Measurements from ENCODE around the gene ZNF831.

The ZNF831 gene

DNA sequence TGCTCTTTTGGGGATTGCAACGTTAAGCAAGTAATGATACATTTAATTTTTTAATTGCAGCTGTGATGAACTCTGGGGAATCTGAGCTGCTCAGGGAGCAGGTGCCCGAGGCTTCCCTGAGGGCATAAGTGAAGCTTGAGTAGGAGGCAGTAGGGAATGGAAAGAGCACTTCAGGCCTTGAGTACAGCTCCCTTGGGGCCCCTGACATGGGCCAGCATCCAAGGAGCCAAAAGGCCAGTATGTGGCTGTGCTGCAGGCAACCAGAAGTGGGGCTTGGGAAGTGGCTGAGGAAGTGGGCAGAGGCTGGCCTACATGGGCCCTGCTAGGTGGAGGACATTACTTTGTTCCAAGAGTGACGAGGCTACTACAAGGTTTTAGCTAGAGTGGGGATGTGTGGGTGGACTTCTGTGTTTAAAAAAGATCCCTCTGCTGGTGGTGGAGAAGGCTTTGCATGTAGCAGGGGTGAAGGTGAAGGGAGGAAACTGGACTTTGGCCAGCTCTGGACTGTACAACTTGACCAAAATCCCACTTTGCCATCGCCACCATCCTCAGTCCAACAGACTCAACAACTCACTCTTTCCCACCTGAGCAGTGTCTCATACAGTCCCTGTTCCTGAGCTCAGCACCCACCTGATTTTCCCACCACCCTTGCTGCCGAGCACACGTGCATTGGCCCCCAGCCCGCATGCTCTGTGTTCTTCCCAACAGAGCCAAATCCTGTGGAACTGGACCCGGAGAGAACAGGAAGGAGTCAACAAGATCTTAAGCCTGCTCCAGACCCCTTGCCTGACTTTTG, 10.9 kb upstream of the ZNF831 start:
- no peak for FAIRE-seq
- TF ChIP-seq POLR2A (IDR thresholded peaks at IDR 0.05; ENCODE audit: low read depth, low read length) (no peak), POU2F2 (IDR thresholded peaks at IDR 0.05; ENCODE audit: low read depth, low read length) (no peak), POLR2AphosphoS5 (IDR thresholded peaks at IDR 0.05; ENCODE audit: low read depth, low read length) (no peak), SPI1 (IDR thresholded peaks at IDR 0.05; ENCODE audit: low read depth, low read length) (no peak), TAF1 (IDR thresholded peaks at IDR 0.05; ENCODE audit: low read depth, low read length) (no peak), PAX5 (IDR thresholded peaks at IDR 0.05; ENCODE audit: insufficient read depth, low read length, severe bottlenecking) (no peak)
- no peak for DNase-seq (ENCODE audit: insufficient read length, low spot score)

DNA sequence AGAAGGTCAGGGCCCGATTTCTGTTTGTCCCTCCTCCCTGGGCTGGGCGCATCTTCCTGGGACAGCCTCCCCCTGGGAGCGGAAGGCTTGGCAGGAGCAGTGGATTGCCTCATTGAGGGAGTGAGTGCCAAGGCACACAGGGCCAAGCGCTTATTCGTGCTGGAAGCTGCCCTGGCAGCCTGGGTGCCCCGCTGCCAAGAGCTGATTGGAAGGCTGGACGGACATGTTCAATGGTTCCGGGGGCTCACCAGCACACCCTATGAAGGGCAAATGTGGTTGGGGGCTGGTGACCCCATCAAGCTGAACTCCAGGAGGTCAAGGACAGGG, 10.3 kb upstream of the ZNF831 start:
- no peak for DNase-seq (ENCODE audit: insufficient read length, low spot score)
- no peak for TF ChIP-seq SPI1 (IDR thresholded peaks at IDR 0.05; ENCODE audit: low read depth, low read length)
- no peak for TF ChIP-seq PAX5 (IDR thresholded peaks at IDR 0.05; ENCODE audit: insufficient read depth, low read length, severe bottlenecking)
- no peak for TF ChIP-seq TAF1 (IDR thresholded peaks at IDR 0.05; ENCODE audit: low read depth, low read length)
- no peak for TF ChIP-seq POU2F2 (IDR thresholded peaks at IDR 0.05; ENCODE audit: low read depth, low read length)
- TF ChIP-seq POLR2AphosphoS5 (IDR thresholded peaks at IDR 0.05; ENCODE audit: low read depth, low read length), result no peak
- TF ChIP-seq POLR2A (IDR thresholded peaks at IDR 0.05; ENCODE audit: low read depth, low read length), result no peak
- FAIRE-seq, result no peak

DNA sequence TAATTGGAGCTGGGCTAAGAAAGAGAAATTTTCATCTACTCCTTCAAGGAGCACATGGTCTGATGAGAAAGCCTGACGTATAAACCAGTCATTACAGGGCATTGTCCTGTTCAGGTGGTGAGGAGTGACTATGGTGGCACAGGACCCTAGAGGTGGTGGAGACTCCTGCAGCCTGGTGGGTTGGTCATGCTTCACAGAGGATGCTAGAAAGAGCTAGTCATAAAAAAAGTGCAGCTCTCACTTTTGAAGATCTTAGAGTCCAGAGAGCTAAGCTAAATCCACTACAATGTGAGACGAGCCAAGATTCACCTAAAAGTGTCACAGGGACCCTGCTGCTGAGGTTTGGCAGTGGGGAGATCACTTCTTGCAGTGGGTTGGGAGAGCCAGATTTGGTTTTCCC, 9.8 kb upstream of the ZNF831 start:
- DNase-seq (ENCODE audit: insufficient read length, low spot score) (no peak), FAIRE-seq (no peak)

DNA sequence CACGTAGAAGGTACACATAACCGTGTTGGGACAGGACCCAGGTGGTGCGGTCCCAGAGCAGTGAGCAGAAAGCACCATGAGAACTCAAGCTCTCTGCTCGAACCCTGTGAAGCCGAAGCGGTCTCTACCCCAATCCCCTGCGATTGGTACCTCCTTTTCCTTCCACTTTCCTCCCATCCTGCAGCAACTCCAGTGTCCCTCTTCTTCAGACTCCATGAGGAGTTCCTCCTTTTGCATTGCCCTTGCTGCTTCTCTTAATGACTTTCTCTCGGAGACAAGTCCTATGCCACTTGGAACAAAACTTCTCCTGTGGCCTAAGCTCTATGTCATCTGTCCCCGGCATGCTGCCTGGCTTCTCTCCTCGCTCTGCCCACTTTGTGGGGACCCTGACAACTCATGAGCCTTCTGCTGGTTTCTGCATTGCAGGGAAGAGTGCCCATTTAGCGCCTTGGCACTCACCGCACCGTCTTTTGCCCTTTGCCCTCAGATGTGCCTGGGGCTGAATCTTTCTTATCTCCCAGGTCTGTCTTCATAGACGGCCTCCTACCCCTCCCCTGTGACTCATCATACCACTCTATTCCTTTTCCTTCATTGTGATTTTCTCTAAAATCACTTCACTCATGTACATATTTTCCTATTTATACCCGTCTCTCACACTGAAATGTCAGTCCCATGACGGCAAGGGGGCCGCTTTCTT, 9.2 kb upstream of the ZNF831 start:
- TF ChIP-seq PAX5 (IDR thresholded peaks at IDR 0.05; ENCODE audit: insufficient read depth, low read length, severe bottlenecking), result no peak
- DNase-seq (ENCODE audit: insufficient read length, low spot score) (no peak), FAIRE-seq (no peak)

More for the DNA sequence above, 9.8 kb upstream of the ZNF831 start:
- TF ChIP-seq POLR2A (IDR thresholded peaks at IDR 0.05; ENCODE audit: low read depth, low read length) (no peak), TAF1 (IDR thresholded peaks at IDR 0.05; ENCODE audit: low read depth, low read length) (no peak), PAX5 (IDR thresholded peaks at IDR 0.05; ENCODE audit: insufficient read depth, low read length, severe bottlenecking) (no peak), POLR2AphosphoS5 (IDR thresholded peaks at IDR 0.05; ENCODE audit: low read depth, low read length) (no peak), POU2F2 (IDR thresholded peaks at IDR 0.05; ENCODE audit: low read depth, low read length) (no peak), SPI1 (IDR thresholded peaks at IDR 0.05; ENCODE audit: low read depth, low read length) (no peak)

DNA sequence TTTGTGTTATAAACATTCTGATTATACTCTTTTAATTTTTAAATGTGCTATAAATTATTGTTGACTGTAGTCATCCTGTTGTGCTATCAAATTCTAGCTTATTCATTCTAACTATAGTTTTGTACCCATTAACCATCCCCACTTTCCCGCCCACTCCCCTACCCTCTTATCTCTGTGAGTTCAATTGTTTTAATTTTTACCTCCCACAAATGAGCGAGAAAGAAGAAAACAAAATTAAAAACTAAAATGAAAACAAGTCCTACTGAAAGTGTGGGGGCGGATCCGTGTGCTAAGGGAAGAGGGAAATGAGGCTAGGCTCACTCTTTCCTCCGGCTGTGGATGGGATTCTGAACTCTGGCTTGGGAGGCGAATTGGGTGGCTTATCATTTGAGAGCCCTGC, 6.6 kb upstream of the ZNF831 start:
- no peak for DNase-seq (ENCODE audit: insufficient read length, low spot score)
- TF ChIP-seq POLR2AphosphoS5 (IDR thresholded peaks at IDR 0.05; ENCODE audit: low read depth, low read length), result no peak
- TF ChIP-seq POU2F2 (IDR thresholded peaks at IDR 0.05; ENCODE audit: low read depth, low read length), result no peak
- no peak for TF ChIP-seq TAF1 (IDR thresholded peaks at IDR 0.05; ENCODE audit: low read depth, low read length)
- no peak for TF ChIP-seq SPI1 (IDR thresholded peaks at IDR 0.05; ENCODE audit: low read depth, low read length)
- TF ChIP-seq POLR2A (IDR thresholded peaks at IDR 0.05; ENCODE audit: low read depth, low read length), result no peak
- FAIRE-seq, result no peak

DNA sequence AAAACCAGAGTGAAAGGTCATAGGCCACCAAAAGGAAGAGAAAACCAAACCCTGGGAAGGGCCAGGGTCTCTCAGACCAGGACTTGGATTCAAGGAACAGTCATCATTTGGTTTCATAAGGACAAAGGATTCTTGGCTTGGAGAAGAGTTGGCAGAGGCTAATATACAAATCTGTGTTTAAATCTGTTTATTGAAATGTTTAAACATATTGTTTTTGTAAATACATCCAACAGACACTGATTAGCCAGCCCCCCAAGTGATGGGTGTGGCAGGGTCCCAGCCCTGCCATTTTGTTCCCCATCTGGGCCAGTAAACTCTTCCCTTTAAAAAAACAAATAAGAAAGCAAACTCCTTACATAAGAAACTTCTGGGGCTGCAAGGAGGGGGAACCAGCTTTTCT, 6.1 kb upstream of the ZNF831 start:
- DNase-seq (ENCODE audit: insufficient read length, low spot score) (no peak), FAIRE-seq (no peak)
- TF ChIP-seq POLR2AphosphoS5 (IDR thresholded peaks at IDR 0.05; ENCODE audit: low read depth, low read length), result no peak
- no peak for TF ChIP-seq SPI1 (IDR thresholded peaks at IDR 0.05; ENCODE audit: low read depth, low read length)
- no peak for TF ChIP-seq PAX5 (IDR thresholded peaks at IDR 0.05; ENCODE audit: insufficient read depth, low read length, severe bottlenecking)
- TF ChIP-seq TAF1 (IDR thresholded peaks at IDR 0.05; ENCODE audit: low read depth, low read length), result no peak
- no peak for TF ChIP-seq POU2F2 (IDR thresholded peaks at IDR 0.05; ENCODE audit: low read depth, low read length)
- TF ChIP-seq POLR2A (IDR thresholded peaks at IDR 0.05; ENCODE audit: low read depth, low read length), result no peak

DNA sequence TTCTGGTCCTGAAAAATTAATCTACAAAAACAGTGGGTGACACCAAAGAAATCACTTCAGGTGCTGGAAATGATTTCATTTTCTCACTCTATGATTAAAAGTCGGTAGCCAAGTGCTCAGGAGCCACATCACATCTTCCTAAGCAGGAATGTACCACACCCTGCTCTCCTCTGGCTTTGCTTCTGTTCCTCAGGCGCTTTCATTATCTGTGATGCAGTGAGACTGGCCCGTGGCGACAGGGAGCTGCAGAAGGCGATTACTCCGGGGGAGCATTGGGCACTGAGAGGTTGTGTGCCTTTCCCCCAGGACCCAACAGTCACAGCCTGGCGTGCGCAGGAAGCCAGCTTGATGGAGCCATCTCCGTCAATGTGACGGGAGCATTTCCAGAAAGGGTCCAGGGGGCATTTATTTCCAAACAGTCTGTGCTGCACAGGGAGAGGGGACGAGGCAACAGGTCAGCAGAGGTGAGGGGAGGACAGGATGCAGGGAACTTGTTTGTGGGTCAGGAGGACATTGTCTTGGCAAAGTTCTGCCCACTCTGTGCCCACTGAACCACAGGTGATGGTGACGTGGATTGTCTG, 5.6 kb upstream of the ZNF831 start:
- FAIRE-seq (no peak), DNase-seq (ENCODE audit: insufficient read length, low spot score) (no peak)
- TF ChIP-seq POLR2A (IDR thresholded peaks at IDR 0.05; ENCODE audit: low read depth, low read length) (no peak), TAF1 (IDR thresholded peaks at IDR 0.05; ENCODE audit: low read depth, low read length) (no peak), POU2F2 (IDR thresholded peaks at IDR 0.05; ENCODE audit: low read depth, low read length) (no peak), PAX5 (IDR thresholded peaks at IDR 0.05; ENCODE audit: insufficient read depth, low read length, severe bottlenecking) (no peak), POLR2AphosphoS5 (IDR thresholded peaks at IDR 0.05; ENCODE audit: low read depth, low read length) (no peak), SPI1 (IDR thresholded peaks at IDR 0.05; ENCODE audit: low read depth, low read length) (no peak)

DNA sequence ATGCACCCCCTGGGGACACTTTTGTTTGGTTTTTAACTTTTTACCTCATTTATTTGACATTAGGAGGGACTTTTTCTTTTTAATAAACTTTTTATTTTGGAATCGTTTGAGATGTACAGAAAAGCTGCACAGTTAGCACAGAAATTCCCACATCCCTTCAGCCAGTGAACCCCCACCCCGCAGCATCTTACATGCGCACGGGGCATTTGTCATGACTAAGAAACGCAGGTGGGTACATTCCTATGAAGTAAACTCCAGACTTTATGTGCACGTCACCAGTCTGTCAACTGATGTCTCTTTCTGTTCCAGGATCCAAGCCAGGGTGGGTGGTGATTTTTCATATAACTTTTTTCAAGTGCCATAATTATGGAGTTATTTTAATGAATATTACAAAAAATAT, 4.9 kb upstream of the ZNF831 start:
- TF ChIP-seq POLR2A (IDR thresholded peaks at IDR 0.05; ENCODE audit: low read depth, low read length) (no peak), POLR2AphosphoS5 (IDR thresholded peaks at IDR 0.05; ENCODE audit: low read depth, low read length) (no peak), SPI1 (IDR thresholded peaks at IDR 0.05; ENCODE audit: low read depth, low read length) (no peak), POU2F2 (IDR thresholded peaks at IDR 0.05; ENCODE audit: low read depth, low read length) (no peak), PAX5 (IDR thresholded peaks at IDR 0.05; ENCODE audit: insufficient read depth, low read length, severe bottlenecking) (no peak), TAF1 (IDR thresholded peaks at IDR 0.05; ENCODE audit: low read depth, low read length) (no peak)
- DNase-seq (ENCODE audit: insufficient read length, low spot score) (no peak), FAIRE-seq (no peak)

DNA sequence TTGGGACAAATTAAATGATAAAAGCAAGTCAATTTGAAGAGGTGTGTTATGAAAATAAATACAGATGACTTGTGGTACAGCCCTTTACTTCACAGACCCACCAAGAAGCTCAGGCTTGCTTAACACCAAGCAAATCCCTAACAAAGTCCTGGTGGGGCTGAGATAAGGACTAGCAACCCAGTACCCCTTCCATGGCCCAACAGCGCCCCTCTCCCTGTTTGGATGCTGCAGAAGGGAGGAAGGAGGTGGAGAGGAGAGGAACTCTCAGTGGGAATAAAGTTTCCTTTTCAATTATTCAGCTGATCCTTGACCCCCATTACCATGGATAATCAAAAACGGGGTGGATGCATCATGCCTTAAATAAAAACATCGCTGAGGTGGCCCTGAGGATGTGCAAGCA, 4.5 kb upstream of the ZNF831 start:
- TF ChIP-seq POU2F2 (IDR thresholded peaks at IDR 0.05; ENCODE audit: low read depth, low read length), result no peak
- no peak for TF ChIP-seq POLR2A (IDR thresholded peaks at IDR 0.05; ENCODE audit: low read depth, low read length)
- no peak for TF ChIP-seq PAX5 (IDR thresholded peaks at IDR 0.05; ENCODE audit: insufficient read depth, low read length, severe bottlenecking)
- no peak for TF ChIP-seq SPI1 (IDR thresholded peaks at IDR 0.05; ENCODE audit: low read depth, low read length)
- no peak for TF ChIP-seq TAF1 (IDR thresholded peaks at IDR 0.05; ENCODE audit: low read depth, low read length)
- TF ChIP-seq POLR2AphosphoS5 (IDR thresholded peaks at IDR 0.05; ENCODE audit: low read depth, low read length), result no peak
- FAIRE-seq, result no peak
- DNase-seq (ENCODE audit: insufficient read length, low spot score), result no peak

All from GM12891 (cell line).